Measurements from ENCODE around the gene SDHB. TPM values are rescaled to one million over a fixed set of nuclear protein-coding genes. Genes with fewer than 3 reads are reported as not detected.
A peak's percentile ranks its signal among the peaks of the same experiment; 100 is the strongest.

SDHB gene
- total RNA-seq, 1 donor from 2014 or later = 79.3 TPM

DNA sequence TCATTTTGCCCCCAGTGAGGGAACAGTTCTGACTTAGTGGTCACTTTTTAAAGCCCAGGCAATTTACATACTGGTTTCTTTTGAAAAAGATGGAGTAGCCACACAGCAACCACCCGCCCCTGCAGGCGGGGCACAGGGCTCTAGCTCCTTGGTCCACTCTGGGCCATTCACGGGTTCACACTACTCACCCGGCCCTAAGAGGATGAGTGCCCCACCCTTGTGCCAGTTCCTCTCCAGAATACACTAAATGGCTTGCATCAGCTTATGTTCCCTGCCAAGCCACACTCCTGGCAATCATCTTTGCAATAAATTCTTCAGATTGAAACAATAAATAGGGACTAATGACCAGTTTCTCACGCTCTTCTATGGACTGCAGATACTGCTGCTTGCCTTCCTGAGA lies 26.4 kb downstream of the SDHB start:
- TF ChIP-seq, protein P1, sequence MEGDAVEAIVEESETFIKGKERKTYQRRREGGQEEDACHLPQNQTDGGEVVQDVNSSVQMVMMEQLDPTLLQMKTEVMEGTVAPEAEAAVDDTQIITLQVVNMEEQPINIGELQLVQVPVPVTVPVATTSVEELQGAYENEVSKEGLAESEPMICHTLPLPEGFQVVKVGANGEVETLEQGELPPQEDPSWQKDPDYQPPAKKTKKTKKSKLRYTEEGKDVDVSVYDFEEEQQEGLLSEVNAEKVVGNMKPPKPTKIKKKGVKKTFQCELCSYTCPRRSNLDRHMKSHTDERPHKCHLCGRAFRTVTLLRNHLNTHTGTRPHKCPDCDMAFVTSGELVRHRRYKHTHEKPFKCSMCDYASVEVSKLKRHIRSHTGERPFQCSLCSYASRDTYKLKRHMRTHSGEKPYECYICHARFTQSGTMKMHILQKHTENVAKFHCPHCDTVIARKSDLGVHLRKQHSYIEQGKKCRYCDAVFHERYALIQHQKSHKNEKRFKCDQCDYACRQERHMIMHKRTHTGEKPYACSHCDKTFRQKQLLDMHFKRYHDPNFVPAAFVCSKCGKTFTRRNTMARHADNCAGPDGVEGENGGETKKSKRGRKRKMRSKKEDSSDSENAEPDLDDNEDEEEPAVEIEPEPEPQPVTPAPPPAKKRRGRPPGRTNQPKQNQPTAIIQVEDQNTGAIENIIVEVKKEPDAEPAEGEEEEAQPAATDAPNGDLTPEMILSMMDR (IDR thresholded peaks at IDR 0.05) = no peak
- intact Hi-C loops (cut with DNase I) = no loop called here
- peaks cover 88% of the 10 kb centered on the region for H3K36me3 ChIP-seq
- H3K4me1 ChIP-seq = peaks cover 13% of the 10 kb centered on the region
- peak; percentile 76 for DNase-seq
- H3K4me3 ChIP-seq = no peak overlapping the region
- ATAC-seq = peak; percentile 95
- H3K27me3 ChIP-seq = no peaks in the 10 kb centered on the region
- H3K27ac ChIP-seq = peak overlapping the region; percentile 37
- no peaks in the 10 kb centered on the region for H3K9me3 ChIP-seq

- ATAC-seq (no peak), DNase-seq (no peak)
- Histone ChIP-seq H3K27ac (no peak overlapping the region), H3K27me3 (no peaks in the 10 kb centered on the region), H3K36me3 (peaks cover 99% of the 10 kb centered on the region), H3K4me1 (peaks cover 13% of the 10 kb centered on the region), H3K9me3 (no peaks in the 10 kb centered on the region), H3K4me3 (no peak overlapping the region)
- intact Hi-C loops (cut with DNase I) = no loop called here
- TF ChIP-seq, protein P1 (IDR thresholded peaks at IDR 0.05) = no peak
Observed at GRCh38 chr1:17024721-17025120, 29.1 kb downstream of the SDHB start.

DNA sequence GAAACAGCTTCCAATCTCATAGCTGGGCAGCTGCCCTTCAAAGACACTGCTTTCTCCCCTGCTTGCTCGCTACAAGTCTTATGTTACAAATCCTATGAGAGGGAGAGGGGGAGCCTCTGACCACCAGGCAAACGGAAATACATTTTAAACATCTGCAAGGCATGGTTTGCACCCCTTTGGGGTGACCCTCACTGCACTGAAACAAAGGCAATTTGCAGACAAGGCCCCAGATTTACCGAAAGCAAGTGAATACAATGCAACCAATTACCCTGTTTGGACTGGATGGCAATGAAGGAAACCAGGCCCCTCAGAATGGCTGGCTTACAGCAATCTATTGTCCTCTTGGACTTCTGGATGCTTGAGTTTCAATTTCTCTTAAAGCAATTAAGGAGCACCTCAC lies 30.3 kb downstream of the SDHB start:
- Histone ChIP-seq H3K36me3 (peaks cover 100% of the 10 kb centered on the region), H3K27ac (no peak overlapping the region), H3K27me3 (no peaks in the 10 kb centered on the region), H3K9me3 (no peaks in the 10 kb centered on the region), H3K4me1 (peaks cover 13% of the 10 kb centered on the region), H3K4me3 (no peak overlapping the region)
- DNase-seq (no peak), ATAC-seq (no peak)
- intact Hi-C loops (cut with DNase I) = no loop called here
- TF ChIP-seq, protein P1 (IDR thresholded peaks at IDR 0.05) = no peak

DNA sequence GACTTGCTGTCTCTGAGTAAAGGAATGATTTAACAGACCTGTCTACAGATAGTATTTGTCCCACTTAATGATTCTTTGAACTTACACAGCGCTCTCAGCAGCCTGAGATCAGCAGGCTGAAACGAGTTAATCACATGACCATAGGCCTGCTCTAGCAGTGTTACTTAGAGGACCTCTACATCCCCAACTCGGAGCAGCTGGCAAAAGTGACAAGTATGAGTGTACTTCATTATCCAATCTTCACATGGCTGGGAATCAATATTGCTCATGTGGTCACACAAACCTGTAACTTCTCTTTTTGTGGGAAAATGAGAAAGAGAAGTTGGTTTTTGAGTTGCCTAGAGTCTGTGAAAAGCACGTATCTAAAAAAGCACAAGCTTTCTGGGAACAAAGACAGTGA lies 30.7 kb downstream of the SDHB start:
- TF ChIP-seq, protein P1 (IDR thresholded peaks at IDR 0.05) = no peak
- Histone ChIP-seq H3K36me3 (peaks cover 100% of the 10 kb centered on the region), H3K9me3 (no peaks in the 10 kb centered on the region), H3K27ac (no peak overlapping the region), H3K4me3 (no peak overlapping the region), H3K27me3 (no peaks in the 10 kb centered on the region), H3K4me1 (peaks cover 9% of the 10 kb centered on the region)
- ATAC-seq (no peak), DNase-seq (no peak)
- intact Hi-C loops (cut with DNase I) = no loop called here

- Histone ChIP-seq H3K36me3 (peaks cover 94% of the 10 kb centered on the region), H3K4me1 (no peaks in the 10 kb centered on the region), H3K4me3 (no peak overlapping the region), H3K27ac (no peak overlapping the region), H3K27me3 (no peaks in the 10 kb centered on the region), H3K9me3 (no peaks in the 10 kb centered on the region)
- DNase-seq (peak; percentile 44), ATAC-seq (no peak)
- intact Hi-C loops (cut with DNase I) = no loop called here
- TF ChIP-seq, protein P1 (IDR thresholded peaks at IDR 0.05) = no peak
Observed at GRCh38 chr1:17021896-17022295, 31.9 kb downstream of the SDHB start.

GRCh38 chr1:17020502-17020901 lies 33.3 kb downstream of the SDHB start:
- Histone ChIP-seq H3K36me3 (peaks cover 80% of the 10 kb centered on the region), H3K27ac (no peak overlapping the region), H3K4me1 (no peaks in the 10 kb centered on the region), H3K27me3 (no peaks in the 10 kb centered on the region), H3K4me3 (no peak overlapping the region), H3K9me3 (no peaks in the 10 kb centered on the region)
- TF ChIP-seq, protein P1 (IDR thresholded peaks at IDR 0.05) = no peak
- DNase-seq = no peak
- ATAC-seq = no peak
- intact Hi-C loops (cut with DNase I) = no loop called here
